GM21825 (cell line): ENCODE measurements around the gene SLC25A25.
"Not testable (repeated sequence)": the region's sequence is repeated elsewhere in the genome, so short reads cannot be mapped to it uniquely, and the experiment has no call there.

Source experiments
- ATAC-seq: cut with Tn5 transposase; IDR thresholded peaks from one replicate; pipeline ENCODE4 v1.9.1; 2021; ENCODE audit warnings: mild to moderate bottlenecking, moderate library complexity; ENCODE audit not compliant: unreplicated experiment

The SLC25A25 gene

GRCh38 chr9:128108269-128109049 lies 40.4 kb downstream of the SLC25A25 start:
- ATAC-seq = no peak

GRCh38 chr9:128109050-128109709 lies 41.1 kb downstream of the SLC25A25 start:
- ATAC-seq = no peak

- not testable (repeated sequence) for ATAC-seq
Observed at GRCh38 chr9:128111726-128112125, 43.7 kb downstream of the SLC25A25 start.

- no peak for ATAC-seq
Observed at GRCh38 chr9:128113526-128114325, 45.7 kb downstream of the SLC25A25 start.

GRCh38 chr9:128114326-128115186 lies 46.5 kb downstream of the SLC25A25 start:
- ATAC-seq = no peak

- no peak for ATAC-seq
Observed at GRCh38 chr9:128115187-128116103, 47.4 kb downstream of the SLC25A25 start.

- ATAC-seq = no peak
Observed at GRCh38 chr9:128116104-128117083, 48.4 kb downstream of the SLC25A25 start.

GRCh38 chr9:128117613-128118471 lies 49.8 kb downstream of the SLC25A25 start:
- ATAC-seq = peak; percentile 52

GRCh38 chr9:128118472-128118857 lies 50.4 kb downstream of the SLC25A25 start:
- no peak for ATAC-seq

GRCh38 chr9:128118971-128119665 lies 51.1 kb downstream of the SLC25A25 start:
- no peak for ATAC-seq

GRCh38 chr9:128120061-128120740 lies 52.2 kb downstream of the SLC25A25 start:
- ATAC-seq = no peak

GRCh38 chr9:128120741-128121465 lies 52.9 kb downstream of the SLC25A25 start:
- ATAC-seq = no peak

GRCh38 chr9:128121466-128121810 lies 53.4 kb downstream of the SLC25A25 start:
- ATAC-seq = no peak

GRCh38 chr9:128121924-128122808 lies 54.1 kb downstream of the SLC25A25 start:
- no peak for ATAC-seq

GRCh38 chr9:128122809-128123175 lies 54.8 kb downstream of the SLC25A25 start:
- ATAC-seq = no peak
